MM.1S (cell line): Measurements from ENCODE around the gene PLCB4.

Experiments
- EZH2 ChIP-seq: fragments of 300-600 bp; sonication (generic); optimal IDR thresholded peaks from 2 replicates; pipeline ENCODE3; 2017; ENCODE audit warnings: low read depth, mild to moderate bottlenecking, antibody characterized with exemption, low read length, mixed read lengths
- EZH2phosphoT487 ChIP-seq: fragments of 300-600 bp; sonication (generic); IDR thresholded peaks from 2 replicates; pipeline ENCODE4 v1.6.1; 2018; ENCODE audit warnings: antibody characterized with exemption, low read length
- TF ChIP-seq, protein P1 (sequence below): fragments of 300-600 bp; sonication (generic); IDR thresholded peaks from 2 replicates; pipeline ENCODE4 v1.5.1; 2016; ENCODE audit warnings: antibody characterized with exemption, low read length, mixed read lengths

DNA sequence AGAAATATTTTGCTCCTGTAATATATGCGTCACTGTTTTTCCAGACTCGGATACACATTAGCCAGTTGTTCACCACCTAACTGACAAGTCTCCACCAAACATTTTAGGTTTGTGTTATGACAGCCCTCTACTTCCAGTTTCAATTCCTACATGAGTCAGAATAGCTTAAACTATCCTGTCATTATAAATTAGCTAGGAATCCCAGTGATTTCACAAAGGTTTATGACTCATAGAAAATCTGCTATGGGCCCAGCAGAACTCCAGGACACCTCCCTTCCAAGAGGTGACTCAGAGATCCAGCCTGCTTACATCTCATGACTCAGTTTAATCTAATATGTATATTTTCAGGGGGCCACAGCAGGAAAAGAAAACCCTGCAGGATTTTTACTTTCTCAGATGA is 17.4 kb upstream of the PLCB4 start:
- TF ChIP-seq, protein P1, sequence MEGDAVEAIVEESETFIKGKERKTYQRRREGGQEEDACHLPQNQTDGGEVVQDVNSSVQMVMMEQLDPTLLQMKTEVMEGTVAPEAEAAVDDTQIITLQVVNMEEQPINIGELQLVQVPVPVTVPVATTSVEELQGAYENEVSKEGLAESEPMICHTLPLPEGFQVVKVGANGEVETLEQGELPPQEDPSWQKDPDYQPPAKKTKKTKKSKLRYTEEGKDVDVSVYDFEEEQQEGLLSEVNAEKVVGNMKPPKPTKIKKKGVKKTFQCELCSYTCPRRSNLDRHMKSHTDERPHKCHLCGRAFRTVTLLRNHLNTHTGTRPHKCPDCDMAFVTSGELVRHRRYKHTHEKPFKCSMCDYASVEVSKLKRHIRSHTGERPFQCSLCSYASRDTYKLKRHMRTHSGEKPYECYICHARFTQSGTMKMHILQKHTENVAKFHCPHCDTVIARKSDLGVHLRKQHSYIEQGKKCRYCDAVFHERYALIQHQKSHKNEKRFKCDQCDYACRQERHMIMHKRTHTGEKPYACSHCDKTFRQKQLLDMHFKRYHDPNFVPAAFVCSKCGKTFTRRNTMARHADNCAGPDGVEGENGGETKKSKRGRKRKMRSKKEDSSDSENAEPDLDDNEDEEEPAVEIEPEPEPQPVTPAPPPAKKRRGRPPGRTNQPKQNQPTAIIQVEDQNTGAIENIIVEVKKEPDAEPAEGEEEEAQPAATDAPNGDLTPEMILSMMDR: no peak
- TF ChIP-seq EZH2phosphoT487 (no peak), EZH2 (no peak)
